ENCODE results near the gene NANS. TPM values are rescaled to one million over a fixed set of nuclear protein-coding genes. Genes with fewer than 3 reads are reported as not detected.
"Not testable (repeated sequence)": the region's sequence is repeated elsewhere in the genome, so short reads cannot be mapped to it uniquely, and the experiment has no call there.

The NANS gene
- total RNA-seq, 3 donors from 2014 or later, result 43.8 to 80.6 (median 54.7) TPM

DNA sequence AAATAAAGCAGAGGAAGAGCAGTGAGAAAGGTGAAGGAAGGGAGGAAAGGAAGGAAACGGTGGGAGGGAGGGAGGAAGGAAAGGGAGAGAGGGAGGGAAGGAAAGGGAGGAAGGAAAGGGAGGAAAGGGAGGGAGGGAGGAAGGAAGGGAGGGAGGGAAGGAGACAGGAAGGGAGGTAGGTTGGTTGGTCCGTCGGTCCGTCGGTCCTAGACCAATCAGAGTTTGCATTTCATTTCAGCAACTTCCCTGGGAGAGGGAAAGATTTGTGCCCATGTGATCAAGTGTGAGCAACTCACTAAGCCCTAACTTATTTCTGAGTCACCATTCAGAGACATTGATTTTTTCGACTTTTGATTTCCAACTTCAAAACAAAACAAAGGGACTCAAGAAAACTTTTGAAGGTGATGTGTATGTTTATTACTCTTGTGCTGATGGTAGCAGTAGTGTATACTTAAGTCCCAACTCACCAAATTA, 18.8 kb downstream of the NANS start:
- TF ChIP-seq, protein P1, sequence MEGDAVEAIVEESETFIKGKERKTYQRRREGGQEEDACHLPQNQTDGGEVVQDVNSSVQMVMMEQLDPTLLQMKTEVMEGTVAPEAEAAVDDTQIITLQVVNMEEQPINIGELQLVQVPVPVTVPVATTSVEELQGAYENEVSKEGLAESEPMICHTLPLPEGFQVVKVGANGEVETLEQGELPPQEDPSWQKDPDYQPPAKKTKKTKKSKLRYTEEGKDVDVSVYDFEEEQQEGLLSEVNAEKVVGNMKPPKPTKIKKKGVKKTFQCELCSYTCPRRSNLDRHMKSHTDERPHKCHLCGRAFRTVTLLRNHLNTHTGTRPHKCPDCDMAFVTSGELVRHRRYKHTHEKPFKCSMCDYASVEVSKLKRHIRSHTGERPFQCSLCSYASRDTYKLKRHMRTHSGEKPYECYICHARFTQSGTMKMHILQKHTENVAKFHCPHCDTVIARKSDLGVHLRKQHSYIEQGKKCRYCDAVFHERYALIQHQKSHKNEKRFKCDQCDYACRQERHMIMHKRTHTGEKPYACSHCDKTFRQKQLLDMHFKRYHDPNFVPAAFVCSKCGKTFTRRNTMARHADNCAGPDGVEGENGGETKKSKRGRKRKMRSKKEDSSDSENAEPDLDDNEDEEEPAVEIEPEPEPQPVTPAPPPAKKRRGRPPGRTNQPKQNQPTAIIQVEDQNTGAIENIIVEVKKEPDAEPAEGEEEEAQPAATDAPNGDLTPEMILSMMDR (IDR thresholded peaks at IDR 0.05), result no peak
- no peak for TF ChIP-seq POLR2AphosphoS5 (IDR thresholded peaks at IDR 0.05)
- TF ChIP-seq POLR2A (IDR thresholded peaks at IDR 0.05), result no peak
- H3K36me3 ChIP-seq, result no peaks in the 10 kb centered on the region
- peak overlapping the region in 1 of 2 donors; percentile 6 for H3K27ac ChIP-seq
- no peaks in the 10 kb centered on the region for H3K9me3 ChIP-seq
- H3K4me1 ChIP-seq, result no peaks in the 10 kb centered on the region
- no peak overlapping the region for H3K4me3 ChIP-seq
- intact Hi-C loops (cut with DNase I; ENCODE audit: low total_unique reads), result no loop called here
- H3K27me3 ChIP-seq, result no peaks in the 10 kb centered on the region
- no peak for DNase-seq (ENCODE audit: low spot score in 2 of 2)

GRCh38 chr9:98076514-98076890, 20.0 kb downstream of the NANS start:
- H3K36me3 ChIP-seq; intact Hi-C loops (cut with DNase I; ENCODE audit: low total_unique reads); H3K27ac ChIP-seq; H3K4me3 ChIP-seq; H3K4me1 ChIP-seq; H3K9me3 ChIP-seq; DNase-seq (ENCODE audit: low spot score in 2 of 2); H3K27me3 ChIP-seq: not testable (repeated sequence)

- intact Hi-C loops (cut with DNase I; ENCODE audit: low total_unique reads), result no loop called here
- TF ChIP-seq POLR2A (IDR thresholded peaks at IDR 0.05) (no peak), POLR2AphosphoS5 (IDR thresholded peaks at IDR 0.05) (no peak)
- TF ChIP-seq, protein P1 (IDR thresholded peaks at IDR 0.05), result no peak
- DNase-seq (ENCODE audit: low spot score in 2 of 2), result no peak
- no peaks in the 10 kb centered on the region for H3K9me3 ChIP-seq
- no peak overlapping the region for H3K27ac ChIP-seq
- H3K36me3 ChIP-seq, result no peaks in the 10 kb centered on the region
- H3K4me3 ChIP-seq, result no peak overlapping the region
- H3K4me1 ChIP-seq, result no peaks in the 10 kb centered on the region
- no peaks in the 10 kb centered on the region for H3K27me3 ChIP-seq
Measured at GRCh38 chr9:98078895-98079294, 22.4 kb downstream of the NANS start.

DNA sequence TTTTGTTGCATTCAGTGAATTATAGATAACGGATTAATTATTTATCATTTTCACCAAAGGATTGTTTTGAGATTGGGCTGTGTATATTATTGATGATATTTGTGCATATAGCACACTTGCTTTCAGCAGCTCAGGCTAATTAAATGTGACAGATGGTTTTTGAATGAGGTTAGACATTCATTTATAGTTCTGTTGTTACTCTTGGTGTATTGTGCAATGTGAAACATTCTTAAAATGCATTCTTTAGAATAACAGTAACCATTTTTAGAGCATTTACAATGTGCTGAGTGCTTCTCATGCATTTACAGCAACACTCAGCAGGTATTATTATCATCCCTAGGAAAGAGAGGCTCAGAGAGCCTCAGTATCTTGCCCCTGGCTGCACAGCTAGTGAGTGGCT, 23.8 kb downstream of the NANS start:
- no peaks in the 10 kb centered on the region for H3K36me3 ChIP-seq
- TF ChIP-seq POLR2AphosphoS5 (IDR thresholded peaks at IDR 0.05), result no peak
- TF ChIP-seq, protein P1 (IDR thresholded peaks at IDR 0.05), result no peak
- H3K4me3 ChIP-seq, result no peak overlapping the region
- intact Hi-C loops (cut with DNase I; ENCODE audit: low total_unique reads), result no loop called here
- no peaks in the 10 kb centered on the region for H3K9me3 ChIP-seq
- H3K4me1 ChIP-seq, result no peaks in the 10 kb centered on the region
- H3K27ac ChIP-seq, result no peak overlapping the region
- no peaks in the 10 kb centered on the region for H3K27me3 ChIP-seq
- no peak for DNase-seq (ENCODE audit: low spot score in 2 of 2)

DNA sequence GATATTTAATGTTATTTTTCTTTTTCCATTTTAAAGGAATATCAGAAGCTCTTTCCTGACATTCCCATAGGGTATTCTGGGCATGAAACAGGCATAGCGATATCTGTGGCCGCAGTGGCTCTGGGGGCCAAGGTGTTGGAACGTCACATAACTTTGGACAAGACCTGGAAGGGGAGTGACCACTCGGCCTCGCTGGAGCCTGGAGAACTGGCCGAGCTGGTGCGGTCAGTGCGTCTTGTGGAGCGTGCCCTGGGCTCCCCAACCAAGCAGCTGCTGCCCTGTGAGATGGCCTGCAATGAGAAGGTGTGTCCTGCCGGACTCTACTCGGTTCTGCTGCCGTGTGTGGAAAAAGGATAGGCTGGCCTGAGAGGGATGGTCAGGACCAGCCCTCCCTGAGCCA, 24.2 kb downstream of the NANS start:
- no peak overlapping the region for H3K4me3 ChIP-seq
- H3K27me3 ChIP-seq, result no peaks in the 10 kb centered on the region
- peak overlapping the region in 1 of 2 donors; percentile 22 for H3K27ac ChIP-seq
- no peak for TF ChIP-seq POLR2AphosphoS5 (IDR thresholded peaks at IDR 0.05)
- TF ChIP-seq POLR2A (IDR thresholded peaks at IDR 0.05), result no peak
- TF ChIP-seq, protein P1 (IDR thresholded peaks at IDR 0.05), result no peak
- H3K36me3 ChIP-seq, result no peaks in the 10 kb centered on the region
- H3K4me1 ChIP-seq, result no peaks in the 10 kb centered on the region
- H3K9me3 ChIP-seq, result no peaks in the 10 kb centered on the region
- DNase-seq (ENCODE audit: low spot score in 2 of 2), result no peak
- intact Hi-C loops (cut with DNase I; ENCODE audit: low total_unique reads), result no loop called here
